ENCODE measurements around the gene CHCHD6. TPM values are rescaled to one million over a fixed set of nuclear protein-coding genes. Genes with fewer than 3 reads are reported as not detected.
A peak's percentile ranks its signal among the peaks of the same experiment; 100 is the strongest.

Gene CHCHD6
- total and polyA plus RNA-seq, 4 donors = 12.1 to 22.6 (median 17.5) TPM

- ATAC-seq (ENCODE audit: insufficient read depth, low FRiP score) (no peak), DNase-seq (no peak)
- peaks cover 0 to under 1% (median 0%) of the 10 kb centered on the region in 5 donors for H3K4me1 ChIP-seq (ENCODE audit: control insufficient read depth in 5 of 5, insufficient read depth in 5 of 5, low read length in 5 of 5)
- no peaks in the 10 kb centered on the region for H3K27me3 ChIP-seq (ENCODE audit: control insufficient read depth in 3 of 3, insufficient read depth in 3 of 3, low read length in 2 of 3)
- no peak overlapping the region for H3K4me3 ChIP-seq
- no peak overlapping the region for H3K9ac ChIP-seq (ENCODE audit: insufficient read depth in 1 of 2, low read length in 2 of 2)
- WGBS, 2 donors = 93 to 95% methylated on average over 15 of the region's 15 CpGs
- H3K36me3 ChIP-seq (ENCODE audit: control insufficient read depth in 4 of 4, insufficient read depth in 4 of 4, low read length in 4 of 4) = peaks cover 0 to 3% (median 0%) of the 10 kb centered on the region in 4 donors
- no peak overlapping the region for H3K27ac ChIP-seq (ENCODE audit: low read depth in 1 of 2, low read length in 1 of 2)
- H3K9me3 ChIP-seq (ENCODE audit: control insufficient read depth in 4 of 4, insufficient read depth in 3 of 4, low read length in 3 of 4) = no peaks in the 10 kb centered on the region
- TF ChIP-seq, protein P1, sequence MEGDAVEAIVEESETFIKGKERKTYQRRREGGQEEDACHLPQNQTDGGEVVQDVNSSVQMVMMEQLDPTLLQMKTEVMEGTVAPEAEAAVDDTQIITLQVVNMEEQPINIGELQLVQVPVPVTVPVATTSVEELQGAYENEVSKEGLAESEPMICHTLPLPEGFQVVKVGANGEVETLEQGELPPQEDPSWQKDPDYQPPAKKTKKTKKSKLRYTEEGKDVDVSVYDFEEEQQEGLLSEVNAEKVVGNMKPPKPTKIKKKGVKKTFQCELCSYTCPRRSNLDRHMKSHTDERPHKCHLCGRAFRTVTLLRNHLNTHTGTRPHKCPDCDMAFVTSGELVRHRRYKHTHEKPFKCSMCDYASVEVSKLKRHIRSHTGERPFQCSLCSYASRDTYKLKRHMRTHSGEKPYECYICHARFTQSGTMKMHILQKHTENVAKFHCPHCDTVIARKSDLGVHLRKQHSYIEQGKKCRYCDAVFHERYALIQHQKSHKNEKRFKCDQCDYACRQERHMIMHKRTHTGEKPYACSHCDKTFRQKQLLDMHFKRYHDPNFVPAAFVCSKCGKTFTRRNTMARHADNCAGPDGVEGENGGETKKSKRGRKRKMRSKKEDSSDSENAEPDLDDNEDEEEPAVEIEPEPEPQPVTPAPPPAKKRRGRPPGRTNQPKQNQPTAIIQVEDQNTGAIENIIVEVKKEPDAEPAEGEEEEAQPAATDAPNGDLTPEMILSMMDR (IDR thresholded peaks at IDR 0.05; ENCODE audit: control extremely low read depth, extremely low read depth) = no peak
These were observed 251.2 kb downstream of the CHCHD6 start for GRCh38 chr3:126955004-126955790.

DNA sequence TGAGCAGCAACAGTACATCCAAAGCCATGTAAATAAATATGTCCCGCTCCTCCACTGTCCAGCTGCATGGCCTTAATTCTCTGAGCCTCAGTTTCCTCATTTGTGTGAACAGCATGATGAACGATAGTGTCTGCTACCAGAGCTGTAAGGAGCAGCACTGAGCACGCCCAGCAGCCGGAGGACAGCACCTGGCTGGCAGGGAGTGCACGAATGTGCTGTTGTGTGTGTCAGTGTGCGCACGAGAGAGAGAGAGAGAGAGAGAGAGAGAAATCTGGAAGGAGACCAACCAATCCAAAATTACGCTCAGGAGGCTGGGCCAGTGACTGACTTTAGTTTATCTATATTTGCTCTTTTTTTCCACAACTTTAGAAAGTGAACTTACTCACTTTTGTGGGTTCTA is 252.3 kb downstream of the CHCHD6 start:
- ATAC-seq (ENCODE audit: insufficient read depth, low FRiP score) (no peak), DNase-seq (peak in 1 of 3 donors; percentile 25)
- Histone ChIP-seq H3K4me1 (ENCODE audit: control insufficient read depth in 5 of 5, insufficient read depth in 5 of 5, low read length in 5 of 5) (peaks cover 0 to 8% (median 0%) of the 10 kb centered on the region in 5 donors), H3K9ac (ENCODE audit: insufficient read depth in 1 of 2, low read length in 2 of 2) (no peak overlapping the region), H3K27me3 (ENCODE audit: control insufficient read depth in 3 of 3, insufficient read depth in 3 of 3, low read length in 2 of 3) (no peaks in the 10 kb centered on the region), H3K4me3 (no peak overlapping the region), H3K36me3 (ENCODE audit: control insufficient read depth in 4 of 4, insufficient read depth in 4 of 4, low read length in 4 of 4) (peaks cover 0 to 3% (median 0%) of the 10 kb centered on the region in 4 donors), H3K27ac (ENCODE audit: low read depth in 1 of 2, low read length in 1 of 2) (no peak overlapping the region), H3K9me3 (ENCODE audit: control insufficient read depth in 4 of 4, insufficient read depth in 3 of 4, low read length in 3 of 4) (no peaks in the 10 kb centered on the region)
- TF ChIP-seq, protein P1 (IDR thresholded peaks at IDR 0.05; ENCODE audit: control extremely low read depth, extremely low read depth) = no peak
- WGBS, 2 donors = 85 to 88% methylated on average over 8 of the region's 8 CpGs

DNA sequence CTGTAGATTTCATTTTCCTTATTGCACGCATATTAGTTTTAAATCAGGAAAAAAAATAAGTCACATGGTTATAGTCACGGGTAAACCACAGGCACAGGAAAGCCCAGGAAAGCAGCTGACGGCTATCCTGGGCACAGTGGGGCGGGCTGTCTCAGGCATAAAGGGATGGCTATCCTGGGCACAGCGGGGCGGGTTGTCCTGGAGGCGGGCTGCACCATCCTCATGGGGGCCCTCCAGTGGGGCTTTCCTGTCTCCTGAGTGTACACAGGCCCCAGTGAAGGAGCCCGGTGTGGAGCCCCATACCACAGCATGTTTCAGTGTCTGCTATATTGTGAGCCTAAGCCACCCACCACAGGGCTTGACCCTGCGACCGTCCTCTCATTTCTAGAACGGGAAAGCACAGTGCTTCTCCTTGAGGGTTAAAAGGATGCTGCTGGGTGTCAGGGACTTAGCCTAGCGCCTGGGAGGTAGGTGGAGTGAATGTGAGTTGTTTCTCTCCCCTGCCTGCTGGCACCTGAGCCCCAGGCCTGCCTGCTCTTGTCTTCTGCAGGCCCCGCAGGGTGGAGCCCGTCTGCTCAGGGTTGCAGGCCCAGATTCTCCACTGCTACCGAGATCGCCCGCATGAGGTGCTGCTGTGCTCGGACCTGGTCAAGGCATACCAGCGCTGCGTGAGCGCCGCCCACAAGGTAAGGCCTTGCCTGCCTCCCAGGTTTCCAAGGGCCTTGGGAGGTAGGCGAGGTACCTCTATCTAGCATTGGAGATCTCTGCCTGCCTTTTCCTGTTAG is 253.0 kb downstream of the CHCHD6 start:
- H3K4me1 ChIP-seq (ENCODE audit: control insufficient read depth in 5 of 5, insufficient read depth in 5 of 5, low read length in 5 of 5) = peaks cover 0 to 13% (median 3%) of the 10 kb centered on the region in 5 donors
- no peak overlapping the region for H3K4me3 ChIP-seq
- TF ChIP-seq, protein P1 (IDR thresholded peaks at IDR 0.05; ENCODE audit: control extremely low read depth, extremely low read depth) = no peak
- H3K36me3 ChIP-seq (ENCODE audit: control insufficient read depth in 4 of 4, insufficient read depth in 4 of 4, low read length in 4 of 4) = peaks cover 0 to 3% (median 0%) of the 10 kb centered on the region in 4 donors
- H3K27ac ChIP-seq (ENCODE audit: low read depth in 1 of 2, low read length in 1 of 2) = no peak overlapping the region
- DNase-seq = no peak
- H3K9ac ChIP-seq (ENCODE audit: insufficient read depth in 1 of 2, low read length in 2 of 2) = no peak overlapping the region
- ATAC-seq (ENCODE audit: insufficient read depth, low FRiP score) = no peak
- H3K27me3 ChIP-seq (ENCODE audit: control insufficient read depth in 3 of 3, insufficient read depth in 3 of 3, low read length in 2 of 3) = no peaks in the 10 kb centered on the region
- H3K9me3 ChIP-seq (ENCODE audit: control insufficient read depth in 4 of 4, insufficient read depth in 3 of 4, low read length in 3 of 4) = no peaks in the 10 kb centered on the region
- 88 to 89% methylated on average over 23 of the region's 23 CpGs for WGBS, 2 donors
